Sciatic nerve (tissue), 2 donors: ENCODE data around the gene STAG1. TPM values are rescaled to one million over a fixed set of nuclear protein-coding genes. Genes with fewer than 3 reads are reported as not detected.
"Not testable (repeated sequence)": the region's sequence is repeated elsewhere in the genome, so short reads cannot be mapped to it uniquely, and the experiment has no call there.

Source experiments
- ATAC-seq: fragments of 200-7000 bp; cut with Tn5 transposase; one replicate; pipeline ENCODE4 v1.9.1; 2020; ENCODE audit warnings: mild to moderate bottlenecking, moderate library complexity
- DNase-seq: peaks from one replicate; pipeline ENCODE4 v3.0.0-alpha.2; 2020; ENCODE audit warnings: low spot score
- intact Hi-C: fragments of 100-400 bp; cut with DNase I; formaldehyde crosslinking; loops from one replicate; pipeline ENCODE4 v1.14.2; 2022
- total RNA-seq: library from RNA; stranded (reverse); fragmentation: NEBNext Ultra II Directional; extraction: Animal tissue kit (Norgen Biotek cat#: 25700); gene quantifications from one replicate; pipeline ENCODE4 v1.2.1, GENCODE V29; 2021
- donor health status: DM: no; HTN: no; CAD: no.
- donor health status: DM: no; HTN: no; CAD: no.

Gene STAG1
- total RNA-seq, 1 donor from 2014 or later: 78.8 TPM

- DNase-seq, intact Hi-C loops, ATAC-seq: not testable (repeated sequence)
These were observed 187.2 kb downstream of the STAG1 start for GRCh38 chr3:136564962-136565361.

- intact Hi-C loops: no loop called here
- DNase-seq: no peak
- no peak for ATAC-seq
These were observed 190.2 kb downstream of the STAG1 start for GRCh38 chr3:136562026-136562425.

GRCh38 chr3:136559896-136560295, 192.3 kb downstream of the STAG1 start:
- intact Hi-C loops: no loop called here
- ATAC-seq: no peak
- DNase-seq: no peak

GRCh38 chr3:136549461-136549860, 202.7 kb downstream of the STAG1 start:
- not testable (repeated sequence) for ATAC-seq
- intact Hi-C loops: loop anchor here (10.0 kb wide), 1 partner anchor 195 kb away; no protein-coding TSS in a partner anchor

GRCh38 chr3:136547293-136547692, 204.9 kb downstream of the STAG1 start:
- no peak for DNase-seq
- no peak for ATAC-seq
- intact Hi-C loops: loop anchor here (10.0 kb wide), 1 partner anchor 198 kb away; no protein-coding TSS in a partner anchor

More at GRCh38 chr3:136549461-136549860, 202.7 kb downstream of the STAG1 start:
- DNase-seq: not testable (repeated sequence)

GRCh38 chr3:136546720-136547119, 205.5 kb downstream of the STAG1 start:
- DNase-seq: no peak
- intact Hi-C loops: loop anchor here (10.0 kb wide), 1 partner anchor 198 kb away; no protein-coding TSS in a partner anchor
- no peak for ATAC-seq

- no peak for DNase-seq
- ATAC-seq: no peak
- intact Hi-C loops: loop anchor here (10.0 kb wide), 1 partner anchor 199 kb away; no protein-coding TSS in a partner anchor
These were observed 206.4 kb downstream of the STAG1 start for GRCh38 chr3:136545664-136546268.

GRCh38 chr3:136544532-136544931, 207.6 kb downstream of the STAG1 start:
- DNase-seq (no peak), ATAC-seq (no peak)
- intact Hi-C loops: loop anchor here (10.0 kb wide), 1 partner anchor 200 kb away; no protein-coding TSS in a partner anchor

GRCh38 chr3:136543385-136543784, 208.8 kb downstream of the STAG1 start:
- no peak for ATAC-seq

GRCh38 chr3:136535906-136536305, 216.3 kb downstream of the STAG1 start:
- ATAC-seq (no peak), DNase-seq (no peak)
- intact Hi-C loops: no loop called here

More at GRCh38 chr3:136543385-136543784, 208.8 kb downstream of the STAG1 start:
- intact Hi-C loops: loop anchor here (10.0 kb wide), 1 partner anchor 201 kb away; no protein-coding TSS in a partner anchor
- DNase-seq: no peak

GRCh38 chr3:136532766-136533165, 219.4 kb downstream of the STAG1 start:
- ATAC-seq: no peak
- DNase-seq: no peak
- intact Hi-C loops: no loop called here

GRCh38 chr3:136518102-136518501, 234.1 kb downstream of the STAG1 start:
- ATAC-seq: no peak

GRCh38 chr3:136516656-136517055, 235.5 kb downstream of the STAG1 start:
- DNase-seq: no peak
- no peak for ATAC-seq
- intact Hi-C loops: no loop called here

More at GRCh38 chr3:136518102-136518501, 234.1 kb downstream of the STAG1 start:
- intact Hi-C loops: no loop called here
- DNase-seq: no peak

GRCh38 chr3:136516095-136516494, 236.1 kb downstream of the STAG1 start:
- ATAC-seq (no peak), DNase-seq (no peak)
- intact Hi-C loops: no loop called here

- ATAC-seq, intact Hi-C loops, DNase-seq: not testable (repeated sequence)
These were observed 237.6 kb downstream of the STAG1 start for GRCh38 chr3:136514533-136514932.

- intact Hi-C loops: no loop called here
- ATAC-seq (peak; percentile 59), DNase-seq (no peak)
These were observed 238.8 kb downstream of the STAG1 start for GRCh38 chr3:136513367-136513766.

GRCh38 chr3:136512381-136512780, 239.8 kb downstream of the STAG1 start:
- ATAC-seq: peak; percentile 83
- intact Hi-C loops: no loop called here
- DNase-seq: no peak

- intact Hi-C loops: no loop called here
- no peak for ATAC-seq
- no peak for DNase-seq
These were observed 246.5 kb downstream of the STAG1 start for GRCh38 chr3:136505676-136506075.

GRCh38 chr3:136503056-136503455, 249.1 kb downstream of the STAG1 start:
- intact Hi-C loops: no loop called here
- no peak for DNase-seq

GRCh38 chr3:136498919-136499447, 253.2 kb downstream of the STAG1 start:
- intact Hi-C loops: no loop called here
- no peak for DNase-seq
- ATAC-seq: no peak

More at GRCh38 chr3:136503056-136503455, 249.1 kb downstream of the STAG1 start:
- no peak for ATAC-seq
